HG03520 (cell line): Measurements from ENCODE around the gene TAPT1.
"Not testable (repeated sequence)": the region's sequence is repeated elsewhere in the genome, so short reads cannot be mapped to it uniquely, and the experiment has no call there.

Source experiments
- ATAC-seq: cut with Tn5 transposase; IDR thresholded peaks from one replicate; pipeline ENCODE4 v1.9.1; 2021; ENCODE audit warnings: mild to moderate bottlenecking, moderate library complexity; ENCODE audit not compliant: unreplicated experiment

TAPT1 gene

DNA sequence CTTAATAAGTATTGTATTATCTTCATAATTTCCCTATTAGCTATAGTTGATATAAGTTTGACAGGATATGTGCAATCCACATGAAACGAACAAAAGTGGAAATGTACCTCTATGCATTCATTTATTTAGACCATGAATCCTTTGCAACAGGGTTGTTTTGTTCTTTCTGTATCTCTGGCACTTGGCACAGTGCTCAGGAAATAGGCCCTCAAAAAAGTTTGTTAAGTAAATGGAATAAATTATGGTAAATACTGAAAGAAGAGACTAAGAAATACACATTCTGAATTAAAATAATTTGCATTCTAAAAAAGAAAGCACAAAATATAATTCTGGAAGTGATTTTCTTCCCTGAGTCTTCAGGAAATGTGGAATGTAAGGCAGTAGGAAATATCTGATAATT, 39.3 kb downstream of the TAPT1 start:
- ATAC-seq: no peak

DNA sequence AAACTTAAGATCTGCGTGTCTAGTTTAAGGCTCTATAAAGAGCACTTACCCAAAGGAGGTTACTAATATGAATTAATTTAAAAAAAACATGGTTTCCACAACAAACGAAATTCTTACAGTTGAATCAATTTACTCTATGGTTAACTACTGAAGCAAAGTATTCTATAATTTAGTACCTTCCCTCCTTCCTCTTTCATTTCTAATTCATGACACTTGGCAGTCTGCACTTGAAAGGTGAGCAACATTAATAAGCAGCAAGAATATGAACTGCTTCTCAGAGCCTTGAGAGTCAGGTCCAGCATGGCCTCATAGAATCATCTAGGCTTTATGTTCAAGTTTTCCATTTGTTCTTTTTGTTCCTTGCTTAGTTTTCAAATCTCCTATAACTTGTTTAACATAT, 42.7 kb downstream of the TAPT1 start:
- ATAC-seq: no peak

DNA sequence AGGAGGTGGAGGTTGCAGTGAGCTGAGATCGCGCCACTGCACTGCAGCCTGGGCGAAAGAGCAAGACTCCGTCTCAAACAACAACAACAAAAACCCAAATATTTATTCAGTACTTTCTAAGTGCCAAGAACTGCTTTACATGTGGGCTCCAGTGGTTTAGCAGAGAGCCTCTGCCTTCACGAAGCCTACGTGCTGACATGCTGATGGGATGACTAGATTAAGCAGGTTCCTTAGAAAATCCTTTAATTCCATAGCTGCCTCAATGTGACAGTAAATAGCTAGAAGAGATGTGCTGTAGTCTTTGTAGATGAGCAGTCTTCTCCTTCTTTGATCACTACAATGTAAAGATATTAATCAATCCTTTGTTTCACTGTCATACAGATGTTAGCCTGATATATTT, 49.6 kb downstream of the TAPT1 start:
- ATAC-seq: no peak

DNA sequence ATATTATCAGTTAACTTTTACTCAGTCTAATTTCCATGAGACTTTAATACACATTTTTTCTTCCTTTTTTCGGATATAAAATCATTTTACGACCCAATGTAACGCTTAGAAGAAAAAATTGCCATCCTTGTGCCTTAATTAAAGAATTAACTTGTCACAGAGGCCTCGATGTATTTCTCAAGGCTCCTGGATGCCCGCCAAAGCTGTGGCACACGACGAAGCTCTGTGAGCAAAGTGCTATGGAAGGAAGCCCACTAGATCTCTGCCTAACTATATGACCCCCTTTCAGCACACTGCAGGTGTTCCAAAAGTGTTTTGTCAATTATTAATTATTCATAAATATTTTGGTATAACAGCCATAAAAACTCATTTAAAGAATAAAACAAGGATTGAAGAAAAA, 54.4 kb downstream of the TAPT1 start:
- no peak for ATAC-seq

DNA sequence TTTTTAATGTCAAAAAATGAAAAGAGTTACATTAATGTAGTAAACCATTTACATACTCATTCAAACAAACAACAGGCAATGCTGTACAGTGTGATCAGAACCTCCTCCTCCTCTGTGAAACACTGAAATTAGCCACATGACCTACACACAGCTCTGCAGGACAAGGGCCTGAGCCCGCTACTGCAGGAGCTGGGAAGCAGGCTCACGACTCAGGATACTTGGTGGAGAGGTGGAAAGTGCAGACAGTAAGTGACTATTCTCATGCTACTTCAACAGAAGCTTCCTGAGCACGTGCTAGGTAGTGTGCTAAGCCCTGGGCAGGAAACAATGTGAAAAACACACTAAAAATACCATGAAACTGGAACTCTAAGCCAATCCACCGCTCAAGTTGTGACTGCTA, 56.8 kb downstream of the TAPT1 start:
- ATAC-seq: no peak

DNA sequence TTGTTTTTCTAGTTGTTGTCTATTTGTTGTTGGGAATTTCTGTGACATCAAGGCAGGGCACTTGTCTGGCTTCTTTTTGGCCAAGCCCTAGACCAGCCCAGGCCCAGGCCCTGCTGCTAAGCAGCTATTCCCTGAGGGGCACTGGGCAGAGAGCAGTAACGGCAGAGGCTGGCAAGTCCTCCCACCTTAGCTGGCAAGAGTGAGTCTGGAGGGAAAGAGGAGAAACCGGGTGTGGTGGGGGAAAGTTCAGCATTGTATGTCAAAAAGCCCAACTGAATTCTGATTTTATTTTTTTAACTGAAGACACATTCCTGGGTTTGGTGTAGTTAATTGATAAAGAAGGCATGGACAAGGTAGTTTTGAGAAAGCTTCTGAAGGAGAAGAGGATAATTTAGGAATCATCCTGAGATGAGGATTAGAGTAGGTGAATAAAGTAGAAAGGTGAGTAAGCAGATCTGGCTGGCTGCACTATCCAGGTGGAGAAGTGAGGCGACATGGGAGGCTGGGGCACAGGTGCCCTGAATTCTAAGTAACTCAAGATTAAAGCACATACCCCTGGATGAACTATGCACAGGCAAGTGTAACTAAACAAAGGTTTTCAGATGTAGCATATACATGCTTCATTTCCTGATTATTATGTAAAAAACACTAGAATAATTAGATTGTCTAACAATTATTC, 57.4 kb downstream of the TAPT1 start:
- no peak for ATAC-seq

DNA sequence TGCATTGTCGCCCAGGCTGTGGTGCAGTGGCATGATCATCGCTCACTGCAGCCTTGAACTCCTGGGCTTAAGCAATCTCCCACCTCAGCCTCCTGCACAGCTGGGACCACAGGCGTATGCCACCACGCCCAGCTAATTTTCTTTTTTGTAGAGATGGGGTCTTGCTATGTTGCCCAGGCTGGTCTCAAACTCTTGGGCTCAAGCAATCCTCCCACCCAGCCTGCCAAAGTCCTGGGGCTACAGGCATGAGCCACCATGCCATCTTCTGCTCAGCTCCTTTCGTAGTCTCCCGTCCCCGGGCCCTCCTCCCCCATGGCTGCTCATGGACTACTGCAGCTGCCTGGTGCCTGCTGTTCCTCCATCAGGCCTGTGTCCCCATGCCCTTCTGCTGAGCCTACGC, 58.1 kb downstream of the TAPT1 start:
- ATAC-seq: no peak

DNA sequence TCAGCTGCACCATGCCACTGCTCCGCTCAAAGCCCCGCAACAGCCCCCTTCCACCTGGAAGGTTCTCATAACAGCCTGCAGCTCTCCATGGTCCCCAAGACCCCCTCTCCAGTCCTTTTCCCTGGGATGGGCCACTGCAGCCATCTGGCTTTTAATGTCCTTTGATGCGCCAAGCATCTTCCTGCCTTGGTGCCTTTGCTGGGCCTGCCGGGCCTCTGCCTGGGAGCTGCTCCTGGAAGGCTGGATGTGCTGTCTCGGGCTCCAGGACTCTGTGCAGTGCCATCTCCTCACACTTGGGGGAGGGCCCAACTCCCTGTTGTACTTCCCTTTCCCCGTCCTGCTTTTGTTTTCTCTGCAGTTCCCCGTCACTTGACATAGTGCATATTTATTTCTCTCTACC, 60.3 kb downstream of the TAPT1 start:
- ATAC-seq: no peak

DNA sequence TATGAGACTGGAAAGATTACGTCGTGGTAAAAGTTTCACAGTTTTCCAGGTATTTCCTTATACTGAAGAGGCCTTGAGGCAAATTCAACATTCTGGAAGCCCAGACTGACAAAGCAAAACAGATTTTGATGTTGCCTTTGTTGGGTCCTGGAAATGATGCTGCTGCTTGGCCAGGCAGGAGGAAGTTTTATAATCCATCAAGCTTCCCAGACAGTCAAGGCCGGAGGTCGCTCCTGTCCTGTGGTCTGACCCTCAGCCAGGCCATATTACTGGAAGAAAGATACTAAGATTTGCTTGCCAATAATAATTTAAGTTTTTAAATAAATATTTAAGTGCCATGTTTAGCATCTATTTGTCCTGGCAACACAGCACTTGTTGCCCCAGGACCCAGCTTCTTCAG, 63.4 kb downstream of the TAPT1 start:
- ATAC-seq: no peak

DNA sequence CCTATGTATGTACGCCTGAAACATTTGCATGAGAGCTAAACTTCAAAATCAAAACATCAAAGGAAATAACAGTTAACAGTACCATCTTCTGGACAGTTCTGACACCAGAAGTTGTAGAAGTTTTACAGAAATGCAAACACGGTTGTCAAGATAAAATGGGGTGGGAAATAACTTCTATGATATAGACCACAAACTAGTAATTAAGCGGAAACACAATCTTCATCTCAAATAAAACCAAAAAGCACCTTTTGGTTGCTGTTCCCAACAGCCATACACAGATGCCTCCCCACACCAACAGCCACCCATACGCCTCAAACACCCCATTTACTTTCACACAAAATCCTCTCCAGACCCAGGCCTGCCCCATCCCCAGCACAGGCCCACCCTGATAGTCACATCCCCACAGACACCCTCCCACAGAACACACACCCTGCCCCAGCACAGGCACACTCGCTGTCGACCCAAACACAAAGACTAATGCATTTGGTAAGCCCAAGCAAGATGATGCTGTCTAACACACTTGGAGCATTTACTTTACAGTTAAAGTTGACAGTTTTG, 64.3 kb downstream of the TAPT1 start:
- no peak for ATAC-seq

DNA sequence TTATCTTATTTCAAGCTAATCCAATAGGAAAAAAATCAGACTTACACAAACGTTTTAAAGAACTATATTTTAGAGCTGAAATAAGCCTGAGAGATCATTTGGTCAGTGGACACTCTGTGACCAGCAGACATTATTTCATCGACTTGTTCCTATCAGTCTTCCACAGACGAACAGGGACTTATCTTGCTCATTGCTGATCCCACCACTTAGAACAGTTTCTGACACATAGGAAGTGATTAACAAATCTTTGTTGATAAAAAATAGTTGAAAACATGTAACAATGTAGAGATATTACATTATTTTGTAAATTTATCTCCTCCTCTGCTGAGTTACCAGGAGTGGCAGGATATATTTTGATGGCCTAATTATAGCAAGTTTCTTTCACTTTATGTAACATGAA, 65.8 kb downstream of the TAPT1 start:
- ATAC-seq: no peak

DNA sequence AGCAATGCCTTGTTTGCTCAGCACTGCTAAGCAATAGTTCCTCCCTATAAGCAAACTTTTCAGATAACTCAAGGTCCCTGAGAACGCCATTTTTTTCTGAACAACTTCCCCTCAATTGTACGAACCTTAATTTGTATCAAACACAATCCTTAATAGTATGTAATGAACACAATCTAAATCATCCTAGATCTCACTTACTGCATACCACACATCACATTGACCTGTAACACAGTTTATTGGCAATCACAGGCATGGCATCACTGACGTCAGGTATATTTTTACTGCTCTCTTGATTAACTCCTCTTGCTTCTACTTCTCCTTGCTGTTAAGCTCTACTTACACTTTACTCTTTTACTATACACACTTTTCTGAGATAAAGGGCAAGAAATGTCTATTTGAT, 67.0 kb downstream of the TAPT1 start:
- no peak for ATAC-seq

DNA sequence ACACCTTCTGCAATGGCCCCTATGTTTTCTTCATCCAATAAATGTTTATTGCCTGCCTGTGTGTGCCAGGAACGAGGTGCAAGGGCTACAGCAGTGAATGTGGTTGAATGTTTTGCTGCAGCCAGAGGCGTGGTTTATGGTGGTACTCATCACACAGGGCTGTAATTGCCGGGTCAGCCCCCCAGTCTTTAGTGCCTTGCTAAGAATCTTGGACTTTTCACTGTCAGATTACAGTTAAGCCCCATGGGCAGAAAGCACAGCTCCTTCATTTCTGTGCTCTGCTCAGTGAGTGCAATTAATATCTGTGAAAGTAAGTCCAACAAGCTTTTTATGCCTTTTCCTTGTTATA, 67.8 kb downstream of the TAPT1 start:
- ATAC-seq: no peak

DNA sequence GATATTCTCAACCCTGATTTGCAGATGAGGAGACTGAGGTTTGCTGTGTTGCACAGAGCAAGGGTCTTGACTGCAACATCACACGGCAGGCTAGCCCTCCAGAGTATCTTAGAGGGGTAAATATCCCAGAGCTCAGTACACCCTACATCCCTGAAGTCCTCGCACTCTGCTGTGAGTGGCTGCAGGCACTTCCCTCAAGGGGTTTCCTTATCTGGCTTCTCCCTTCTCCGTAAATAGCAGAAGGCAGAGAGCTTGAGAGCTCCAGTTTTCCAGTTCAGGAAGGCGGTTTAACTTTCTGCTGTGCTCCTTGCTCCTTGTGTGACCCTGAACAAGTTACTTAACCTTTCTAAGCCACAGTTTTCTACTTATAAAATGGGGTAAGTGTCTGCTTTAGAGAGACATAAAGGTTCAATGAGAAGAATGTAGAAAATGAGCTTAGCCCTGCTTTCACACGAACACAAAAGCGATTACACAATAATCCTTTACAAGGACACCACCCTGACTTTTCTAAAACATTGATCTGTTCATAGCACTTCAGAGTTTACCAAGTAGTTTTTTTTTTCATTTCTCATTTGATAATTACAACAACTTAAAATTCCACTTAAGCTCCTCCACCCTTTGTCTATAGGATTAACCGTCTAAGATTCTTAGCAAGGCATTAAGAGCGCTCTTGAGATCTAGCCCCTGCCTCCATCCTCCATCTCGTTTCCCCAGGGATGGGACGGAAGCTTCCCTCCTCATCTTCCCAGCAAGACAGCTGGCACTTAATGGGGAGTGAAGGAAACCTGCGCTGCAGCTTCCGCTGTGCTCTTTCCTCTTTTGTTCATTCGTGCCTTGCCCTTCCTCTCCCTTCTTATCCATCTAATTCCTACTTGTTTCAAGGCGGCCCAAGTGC, 68.4 kb downstream of the TAPT1 start:
- no peak for ATAC-seq

DNA sequence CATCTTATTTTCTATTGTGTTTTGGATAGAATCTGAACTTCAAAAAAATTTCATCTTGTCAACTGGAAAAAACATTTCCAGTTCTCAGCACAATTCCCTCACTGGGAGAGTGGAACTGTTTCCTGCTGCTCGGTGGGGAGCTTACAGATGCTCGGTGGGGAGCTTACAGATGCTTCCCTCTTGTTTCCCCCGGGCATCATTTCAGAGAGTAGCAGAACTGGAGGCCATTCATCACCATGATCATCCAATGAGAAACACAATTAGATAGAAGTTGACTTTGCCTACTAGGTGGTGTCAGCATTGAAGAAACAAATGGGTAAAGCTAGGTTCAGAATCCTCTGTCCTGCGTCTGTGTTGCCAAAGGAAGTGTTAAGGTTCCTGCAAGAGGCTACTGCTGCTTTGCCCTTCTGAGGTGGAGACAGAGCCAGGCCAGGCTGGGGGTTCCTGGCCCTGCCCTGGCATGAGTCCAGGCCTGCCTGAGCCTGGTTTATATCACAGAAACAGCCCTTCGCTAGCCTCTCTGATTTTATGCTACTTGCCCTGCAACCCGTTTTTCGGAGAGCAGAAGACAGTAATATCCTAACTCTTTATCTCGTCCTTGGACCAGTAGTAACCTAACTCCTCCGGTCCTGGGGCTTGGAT, 70.6 kb downstream of the TAPT1 start:
- ATAC-seq: no peak

DNA sequence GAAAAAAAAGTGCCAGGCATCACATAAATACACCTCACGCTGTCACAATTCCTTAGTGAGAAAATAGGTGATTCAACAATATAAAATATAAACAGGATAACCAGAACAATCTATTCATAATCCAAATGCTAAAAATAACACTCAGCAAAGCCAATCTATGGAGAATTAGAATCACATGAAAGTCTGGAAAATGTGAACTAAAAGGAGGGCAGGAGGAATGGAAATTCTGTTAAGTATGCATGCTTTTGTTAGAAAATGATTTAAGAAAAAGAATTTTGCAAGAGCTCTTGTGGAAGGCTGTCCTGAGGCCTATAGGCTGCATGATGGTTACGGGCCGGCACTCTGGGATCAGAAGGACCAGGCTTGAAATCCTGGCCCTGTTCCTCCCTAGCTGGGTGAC, 71.8 kb downstream of the TAPT1 start:
- ATAC-seq: no peak

DNA sequence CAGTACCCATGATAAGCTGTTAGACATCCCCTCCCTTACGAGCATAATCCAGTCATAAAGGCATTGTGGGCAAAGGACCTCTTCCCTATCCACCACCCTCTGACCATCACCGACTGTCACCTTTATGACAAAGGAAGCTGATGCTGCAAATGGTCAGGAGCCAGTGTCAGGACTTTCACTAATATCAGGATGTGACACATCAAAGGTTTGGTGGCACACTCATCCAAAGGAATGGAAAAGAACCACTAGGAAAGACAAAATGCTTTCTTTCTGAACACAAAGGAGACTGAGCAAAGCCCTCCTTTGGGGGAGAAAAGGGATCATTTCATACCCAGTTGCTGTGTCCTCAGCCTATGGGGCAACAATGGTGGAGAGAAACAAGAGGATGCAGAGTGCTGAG, 75.6 kb downstream of the TAPT1 start:
- ATAC-seq: no peak

DNA sequence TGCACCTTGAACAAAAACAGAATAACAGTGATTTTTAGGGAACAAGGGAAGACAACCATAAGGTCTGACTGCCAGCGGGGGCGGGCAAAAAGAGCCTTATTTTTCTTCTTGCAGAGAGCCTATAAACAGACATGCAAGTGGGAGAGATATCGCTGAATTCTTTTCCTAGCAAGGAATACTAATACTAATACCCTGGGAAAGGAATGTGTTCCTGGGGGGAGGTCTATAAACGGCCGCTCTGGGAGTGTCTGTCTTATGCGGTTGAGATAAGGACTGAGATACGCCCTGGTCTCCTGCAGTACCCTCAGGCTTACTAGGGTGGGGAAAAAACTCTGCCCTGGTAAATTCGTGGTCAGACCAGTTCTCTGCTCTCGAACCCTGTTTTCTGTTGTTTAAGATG, 81.4 kb downstream of the TAPT1 start:
- not testable (repeated sequence) for ATAC-seq

DNA sequence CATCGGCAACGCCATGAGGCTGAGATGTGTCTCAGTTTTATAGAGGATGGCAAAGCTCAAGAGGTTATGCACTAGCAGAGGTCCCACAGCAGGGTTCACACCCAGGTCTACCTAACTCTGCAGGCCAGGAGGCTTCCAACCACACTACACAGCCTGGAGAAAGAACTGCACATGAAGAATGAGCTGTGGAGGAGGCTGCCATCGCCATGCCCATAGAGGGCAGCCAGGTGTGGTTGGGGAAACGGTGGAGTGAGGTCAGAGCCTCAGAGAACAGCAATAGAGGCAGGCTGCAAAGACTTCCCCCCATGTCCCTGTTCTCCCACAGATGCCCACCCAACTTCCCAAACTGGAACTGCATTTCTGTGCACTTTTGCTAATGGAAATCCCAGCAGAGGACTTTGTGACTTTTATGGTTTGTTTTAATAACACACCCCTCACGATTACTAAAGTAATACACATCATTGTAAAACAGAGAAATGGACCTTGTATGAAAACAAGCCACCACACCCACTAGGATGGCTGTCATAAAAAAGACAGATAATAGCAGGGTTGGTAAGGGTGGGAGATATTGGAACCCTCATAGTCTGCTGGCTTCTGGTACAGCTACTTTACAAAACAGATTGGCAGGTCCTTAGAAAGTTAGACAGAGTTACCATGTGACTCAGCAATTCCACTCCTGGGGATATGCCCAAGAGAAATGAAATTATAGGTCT, 83.5 kb downstream of the TAPT1 start:
- no peak for ATAC-seq

DNA sequence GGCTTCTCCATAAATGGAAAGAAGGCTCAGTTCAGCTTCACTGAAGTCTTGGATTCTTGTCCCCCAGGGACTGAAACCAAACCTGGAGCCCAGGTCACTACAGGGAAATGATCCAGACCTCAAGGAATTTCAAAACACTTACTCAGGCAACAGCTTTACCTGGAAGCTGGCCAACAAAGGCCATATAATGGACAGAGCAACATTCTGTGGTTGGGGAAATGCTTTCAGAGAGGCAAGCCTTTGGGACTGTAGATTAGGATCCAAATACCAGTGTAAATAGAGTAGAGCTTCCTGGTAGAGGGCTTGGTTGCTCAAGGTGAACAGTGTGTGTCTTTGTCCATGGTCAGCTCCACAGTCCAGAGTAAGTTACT, 85.4 kb downstream of the TAPT1 start:
- ATAC-seq: no peak

DNA sequence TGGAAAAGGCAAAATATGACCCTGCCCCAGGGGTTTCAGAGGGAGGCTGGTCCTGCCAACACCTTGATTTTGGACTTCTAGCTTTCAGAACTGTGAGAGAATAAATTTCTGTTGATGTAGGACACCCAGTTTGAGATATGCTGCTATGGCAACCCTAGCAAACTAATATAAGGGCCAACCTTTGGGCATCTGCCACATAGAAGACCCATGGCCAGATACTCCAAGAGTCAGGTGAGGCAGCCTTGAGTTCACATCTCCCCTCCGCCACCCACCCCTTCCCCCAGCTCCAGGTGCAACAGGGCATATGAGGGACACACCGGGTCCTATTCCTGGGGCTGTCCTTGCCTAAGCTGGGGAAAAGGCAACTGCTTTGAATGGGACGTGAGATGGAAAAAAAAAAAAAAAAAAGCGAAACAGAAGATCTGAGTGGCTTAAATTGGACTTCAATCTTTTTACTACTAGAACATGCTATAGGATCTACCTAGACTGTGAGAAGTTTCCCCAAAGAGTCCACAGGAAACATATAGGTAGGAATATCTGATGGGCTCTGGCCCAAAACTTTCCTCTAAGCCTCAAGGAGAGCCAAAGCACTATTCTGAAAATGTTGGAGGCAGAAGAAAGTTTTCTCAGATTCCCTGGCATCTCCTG, 85.9 kb downstream of the TAPT1 start:
- no peak for ATAC-seq
